Measurements from ENCODE around the gene RAB8B. TPM values are rescaled to one million over a fixed set of nuclear protein-coding genes. Genes with fewer than 3 reads are reported as not detected.

Gene RAB8B
- total RNA-seq, 1 experiment from 2014 or later, result 20.9 TPM

GRCh38 chr15:63288342-63288741 lies 98.9 kb downstream of the RAB8B start:
- H3K27ac ChIP-seq, result no peak overlapping the region
- no peaks in the 10 kb centered on the region for H3K9me2 ChIP-seq (ENCODE audit: insufficient read depth)
- BruUV-seq (replicated peaks), result no TSS peak
- no peaks in the 10 kb centered on the region for H3K9me3 ChIP-seq (ENCODE audit: insufficient read depth, low read depth)
- H2AFZ ChIP-seq, result no peak overlapping the region
- no peak for DNase-seq
- H4K20me1 ChIP-seq (ENCODE audit: insufficient read depth), result no peaks in the 10 kb centered on the region
- intact Hi-C loops (cut with micrococcal nuclease; ENCODE audit: unreplicated experiment), result loop anchor here (1.0 to 10.0 kb wide), 5 partner anchors 115 to 506 kb away; no protein-coding TSS in a partner anchor
- no peak for TF ChIP-seq EZH2 (IDR thresholded peaks at IDR 0.05; ENCODE audit: low read depth)
- TF ChIP-seq, protein P1, sequence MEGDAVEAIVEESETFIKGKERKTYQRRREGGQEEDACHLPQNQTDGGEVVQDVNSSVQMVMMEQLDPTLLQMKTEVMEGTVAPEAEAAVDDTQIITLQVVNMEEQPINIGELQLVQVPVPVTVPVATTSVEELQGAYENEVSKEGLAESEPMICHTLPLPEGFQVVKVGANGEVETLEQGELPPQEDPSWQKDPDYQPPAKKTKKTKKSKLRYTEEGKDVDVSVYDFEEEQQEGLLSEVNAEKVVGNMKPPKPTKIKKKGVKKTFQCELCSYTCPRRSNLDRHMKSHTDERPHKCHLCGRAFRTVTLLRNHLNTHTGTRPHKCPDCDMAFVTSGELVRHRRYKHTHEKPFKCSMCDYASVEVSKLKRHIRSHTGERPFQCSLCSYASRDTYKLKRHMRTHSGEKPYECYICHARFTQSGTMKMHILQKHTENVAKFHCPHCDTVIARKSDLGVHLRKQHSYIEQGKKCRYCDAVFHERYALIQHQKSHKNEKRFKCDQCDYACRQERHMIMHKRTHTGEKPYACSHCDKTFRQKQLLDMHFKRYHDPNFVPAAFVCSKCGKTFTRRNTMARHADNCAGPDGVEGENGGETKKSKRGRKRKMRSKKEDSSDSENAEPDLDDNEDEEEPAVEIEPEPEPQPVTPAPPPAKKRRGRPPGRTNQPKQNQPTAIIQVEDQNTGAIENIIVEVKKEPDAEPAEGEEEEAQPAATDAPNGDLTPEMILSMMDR (conservative IDR thresholded peaks at IDR 0.05), result no peak
- ChIA-PET POLR2A (ENCODE audit: unreplicated experiment) (interaction anchor here (0.7 kb wide), 1 partner anchor 174 kb away, joined by 9 read pairs; no protein-coding TSS in a partner anchor), CTCF (interaction anchor here (1.0 kb wide), 1 partner anchor 114 kb away, joined by 3 read pairs; no protein-coding TSS in a partner anchor)
- H3K4me1 ChIP-seq (replicated peaks; ENCODE audit: insufficient read depth), result no peaks in the 10 kb centered on the region
- H3K4me3 ChIP-seq, result no peak overlapping the region
- no peaks in the 10 kb centered on the region for H3K36me3 ChIP-seq (ENCODE audit: low read depth)
- H3K27me3 ChIP-seq (ENCODE audit: insufficient read depth, low read depth), result no peaks in the 10 kb centered on the region
- H3K79me2 ChIP-seq (ENCODE audit: low read depth), result no peaks in the 10 kb centered on the region
- no peaks in the 10 kb centered on the region for H3F3A ChIP-seq (ENCODE audit: insufficient read depth, low read depth)
- H3K4me2 ChIP-seq, result no peak overlapping the region

DNA sequence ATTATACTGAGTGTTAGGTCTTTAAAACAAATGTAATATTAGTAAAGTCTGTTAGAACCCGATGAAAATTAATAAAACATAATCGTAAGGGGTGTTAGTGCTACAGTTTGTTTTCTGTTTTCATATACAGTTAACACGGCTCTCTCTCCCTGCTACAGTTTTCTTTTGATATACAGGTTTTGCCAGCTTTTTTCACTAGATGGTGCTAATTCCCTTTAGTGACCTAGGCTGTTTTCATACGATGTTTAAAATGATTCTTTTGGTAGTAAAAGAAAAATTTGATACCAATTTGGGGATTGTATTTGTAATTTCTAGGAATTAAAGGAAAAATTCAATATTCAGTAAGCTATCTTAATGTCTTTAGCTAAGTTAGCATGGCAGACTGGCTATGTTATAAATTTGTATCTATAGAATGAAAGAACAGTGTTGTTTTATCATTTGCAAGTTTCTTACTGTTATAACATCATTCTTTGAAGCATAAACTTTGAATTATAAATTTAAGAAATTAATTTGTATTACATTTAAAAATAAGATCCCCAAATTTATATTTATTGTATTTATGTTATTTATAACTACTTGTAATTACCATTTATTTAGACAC lies 99.5 kb downstream of the RAB8B start:
- Histone ChIP-seq H2AFZ (no peak overlapping the region), H3K9me3 (ENCODE audit: insufficient read depth, low read depth) (no peaks in the 10 kb centered on the region), H3K36me3 (ENCODE audit: low read depth) (no peaks in the 10 kb centered on the region), H4K20me1 (ENCODE audit: insufficient read depth) (no peaks in the 10 kb centered on the region), H3K9me2 (ENCODE audit: insufficient read depth) (no peaks in the 10 kb centered on the region), H3K4me1 (replicated peaks; ENCODE audit: insufficient read depth) (no peaks in the 10 kb centered on the region), H3K79me2 (ENCODE audit: low read depth) (no peaks in the 10 kb centered on the region), H3K27ac (no peak overlapping the region), H3F3A (ENCODE audit: insufficient read depth, low read depth) (no peaks in the 10 kb centered on the region), H3K4me2 (no peak overlapping the region), H3K27me3 (ENCODE audit: insufficient read depth, low read depth) (no peaks in the 10 kb centered on the region), H3K4me3 (no peak overlapping the region)
- intact Hi-C loops (cut with micrococcal nuclease; ENCODE audit: unreplicated experiment), result loop anchor here (1.0 to 10.0 kb wide), 5 partner anchors 114 to 507 kb away; no protein-coding TSS in a partner anchor
- ChIA-PET CTCF (interaction anchor here (1.0 kb wide), 1 partner anchor 114 kb away, joined by 3 read pairs; no protein-coding TSS in a partner anchor), POLR2A (ENCODE audit: unreplicated experiment) (no interaction called here)
- no peak for DNase-seq
- no TSS peak for BruUV-seq (replicated peaks)
- no peak for TF ChIP-seq EZH2 (IDR thresholded peaks at IDR 0.05; ENCODE audit: low read depth)
- TF ChIP-seq, protein P1 (conservative IDR thresholded peaks at IDR 0.05), result peak; percentile 75

- Histone ChIP-seq H3K4me2 (no peak overlapping the region), H3K27me3 (ENCODE audit: insufficient read depth, low read depth) (no peaks in the 10 kb centered on the region), H2AFZ (no peak overlapping the region), H3F3A (ENCODE audit: insufficient read depth, low read depth) (no peaks in the 10 kb centered on the region), H4K20me1 (ENCODE audit: insufficient read depth) (no peaks in the 10 kb centered on the region), H3K27ac (no peak overlapping the region), H3K79me2 (ENCODE audit: low read depth) (no peaks in the 10 kb centered on the region), H3K4me3 (no peak overlapping the region), H3K9me3 (ENCODE audit: insufficient read depth, low read depth) (no peaks in the 10 kb centered on the region), H3K36me3 (ENCODE audit: low read depth) (no peaks in the 10 kb centered on the region), H3K9me2 (ENCODE audit: insufficient read depth) (no peaks in the 10 kb centered on the region), H3K4me1 (replicated peaks; ENCODE audit: insufficient read depth) (no peaks in the 10 kb centered on the region)
- ChIA-PET CTCF (interaction anchor here (0.6 to 2.3 kb wide), 2 partner anchors 80 to 111 kb away, joined by 3 to 8 read pairs; no protein-coding TSS in a partner anchor), POLR2A (ENCODE audit: unreplicated experiment) (interaction anchor here (0.5 to 0.7 kb wide), 3 partner anchors 122 to 1431 kb away, joined by 4 to 6 read pairs (median 5); no protein-coding TSS in a partner anchor)
- intact Hi-C loops (cut with micrococcal nuclease; ENCODE audit: unreplicated experiment), result no loop called here
- no peak for TF ChIP-seq EZH2 (IDR thresholded peaks at IDR 0.05; ENCODE audit: low read depth)
- TF ChIP-seq, protein P1 (conservative IDR thresholded peaks at IDR 0.05), result no peak
- DNase-seq, result no peak
- BruUV-seq (replicated peaks), result no TSS peak
These were observed 102.1 kb downstream of the RAB8B start for GRCh38 chr15:63291507-63291906.
